Stimulated activated CD4-positive, alpha-beta T cell treated with anti-CD3 and anti-CD28 coated beads, Interleukin-2, amount 100 ng/mL, for 48 hours (primary cell): ENCODE measurements around the gene RABEP1.

ENCODE experiments used
- DNase-seq, 2 donors: peaks; one replicate each; pipeline ENCODE4 v3.0.0-alpha.2; 2020

The RABEP1 gene

DNA sequence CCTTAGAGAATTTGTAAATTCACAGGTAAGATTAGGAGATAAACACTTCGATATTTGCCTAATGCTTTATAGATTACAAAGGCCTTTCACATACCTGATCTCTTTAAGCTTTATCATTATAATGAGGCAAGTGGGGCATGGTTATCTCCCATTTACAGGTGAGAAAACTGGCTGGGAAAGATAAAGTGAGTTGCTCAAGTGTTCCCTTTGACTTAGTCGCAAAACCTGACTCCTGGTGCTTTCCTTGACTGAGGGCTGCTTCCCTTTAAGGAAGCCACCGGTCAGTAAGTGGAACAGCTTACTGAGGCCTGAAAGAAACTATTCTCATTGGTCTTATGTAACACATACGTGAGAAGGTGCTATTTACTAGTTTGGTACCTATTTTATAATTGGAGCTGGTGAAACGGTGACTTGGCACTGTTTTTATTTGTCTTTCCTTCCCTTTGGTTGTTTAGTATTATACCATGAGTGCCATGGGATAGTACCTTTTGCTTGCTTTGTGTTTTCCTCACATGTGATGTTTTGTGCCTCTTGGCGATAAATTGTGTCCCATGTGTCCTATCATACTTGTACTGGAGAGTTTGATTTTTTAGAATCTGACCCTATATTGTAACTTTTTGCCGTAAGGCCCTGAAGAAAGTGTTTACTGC, 80.2 kb downstream of the RABEP1 start:
- no peak for DNase-seq

DNA sequence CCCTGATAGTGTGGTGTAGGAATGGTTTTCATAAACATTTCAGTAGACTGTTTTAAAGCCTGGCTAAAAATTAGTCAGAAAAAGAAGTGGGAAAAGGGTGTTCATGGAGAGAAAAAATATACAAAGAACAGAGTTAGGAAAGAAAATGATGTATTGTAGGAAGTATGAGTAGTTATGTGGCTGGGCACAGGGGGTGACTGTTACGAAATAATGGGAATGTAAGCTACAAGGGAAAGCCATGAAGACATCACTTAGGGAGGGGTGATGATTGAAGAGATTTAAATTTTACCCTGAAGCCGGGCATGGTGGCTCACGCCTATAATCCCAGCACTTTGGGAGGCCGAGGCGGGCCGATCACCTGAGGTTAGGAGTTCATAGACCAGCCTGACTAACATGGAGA, 82.1 kb downstream of the RABEP1 start:
- DNase-seq, result no peak

DNA sequence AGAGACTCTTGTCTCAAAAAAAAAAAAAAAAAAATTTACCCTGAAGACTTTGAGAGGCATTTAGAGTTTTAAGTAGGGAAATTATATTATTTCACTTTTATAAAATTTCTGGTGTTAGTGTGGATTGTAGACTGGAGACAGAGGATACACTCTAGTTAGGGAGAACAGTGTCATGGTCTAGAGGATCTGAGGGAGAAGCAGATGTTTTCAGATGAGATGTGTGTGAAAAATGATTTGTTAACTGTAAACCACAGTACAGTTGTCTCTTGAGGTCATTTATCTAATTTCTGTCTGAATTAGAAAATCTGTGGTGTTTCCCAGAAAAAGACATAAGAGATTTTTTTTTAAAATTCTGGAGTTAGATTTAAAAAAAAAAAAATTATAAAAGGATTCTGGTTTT, 82.6 kb downstream of the RABEP1 start:
- no peak for DNase-seq

DNA sequence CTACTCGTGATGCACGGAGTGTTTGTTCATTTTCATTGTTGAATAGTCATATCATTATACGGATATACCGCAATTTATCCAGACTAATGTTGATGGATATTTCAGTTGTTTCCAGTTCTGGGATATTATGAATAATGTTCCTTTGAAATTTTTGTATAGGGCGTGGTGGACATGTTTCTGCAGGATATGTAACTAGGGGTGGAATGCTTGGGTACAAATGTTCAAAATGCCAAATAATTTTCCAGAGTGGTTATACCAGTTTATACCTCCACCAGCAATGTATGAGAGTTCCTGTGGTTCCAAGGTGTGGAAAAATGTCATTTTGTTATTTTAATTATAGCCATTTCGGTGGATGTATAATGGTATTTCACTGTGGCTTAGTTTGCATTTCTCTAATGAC, 83.7 kb downstream of the RABEP1 start:
- no peak for DNase-seq

DNA sequence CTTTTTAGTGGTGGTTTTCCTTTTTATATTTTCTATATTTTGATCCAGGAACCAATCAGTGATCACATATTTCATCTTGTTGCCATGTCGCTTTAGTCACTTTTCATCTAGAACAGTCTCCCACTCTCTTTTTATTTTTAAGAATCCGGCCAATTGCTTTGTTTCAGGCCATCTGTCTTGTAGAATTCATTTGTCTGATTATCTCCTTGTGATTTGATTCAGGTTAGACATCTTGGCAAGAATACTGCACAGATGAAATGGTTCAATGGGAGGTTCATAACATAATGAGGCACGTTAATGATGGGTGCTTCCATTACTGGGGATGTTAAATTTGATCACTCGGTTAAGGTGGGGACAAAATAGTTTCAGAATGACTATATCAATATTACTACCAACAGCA, 88.3 kb downstream of the RABEP1 start:
- no peak for DNase-seq

DNA sequence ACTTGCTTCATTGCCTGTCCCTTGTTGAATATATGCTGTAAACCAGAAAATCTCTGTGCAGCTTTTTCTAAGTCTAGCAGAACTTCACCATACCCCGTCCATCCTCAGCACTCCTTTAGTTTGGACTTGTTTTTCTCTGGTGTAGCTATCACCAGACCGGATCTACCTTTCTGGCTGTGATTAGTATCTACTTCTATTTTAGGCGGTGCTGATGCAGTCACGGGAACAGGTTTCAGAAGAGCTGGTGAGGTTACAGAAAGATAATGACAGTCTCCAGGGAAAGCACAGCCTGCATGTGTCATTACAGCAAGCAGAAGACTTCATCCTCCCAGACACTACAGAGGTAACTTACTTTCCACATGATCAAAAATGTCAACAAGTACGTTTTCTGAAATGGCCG, 91.0 kb downstream of the RABEP1 start:
- DNase-seq, result no peak

DNA sequence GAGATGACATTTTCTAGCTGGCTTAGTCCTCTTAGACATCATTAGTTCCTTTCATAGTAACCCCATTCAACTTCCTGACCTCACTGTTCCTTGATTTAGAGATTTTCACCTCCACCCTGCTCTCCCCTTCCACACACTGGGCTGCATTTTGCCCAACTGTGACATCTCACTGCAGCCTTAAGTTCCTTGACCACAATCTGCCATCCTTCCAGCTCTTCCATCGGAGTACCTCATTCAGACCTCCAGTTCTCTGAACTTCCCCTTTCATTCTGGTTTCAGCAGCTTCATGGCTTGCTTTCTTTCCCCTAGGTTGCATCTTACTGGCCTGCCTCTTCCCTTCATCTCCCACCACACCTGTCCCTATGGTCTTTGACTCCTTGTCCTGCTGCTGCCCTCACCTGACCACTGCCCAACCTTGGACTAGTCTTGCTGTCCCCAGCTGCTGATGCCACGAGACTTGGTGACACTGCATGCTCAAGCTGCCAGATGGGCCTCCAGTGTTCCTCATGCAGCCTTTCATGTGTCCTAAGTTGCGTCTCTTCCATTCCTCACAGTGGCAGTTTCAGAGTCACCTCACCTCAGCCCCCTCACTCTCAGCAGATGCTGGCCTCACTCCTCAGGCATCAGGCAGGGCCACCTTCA, 96.6 kb downstream of the RABEP1 start:
- DNase-seq, result no peak

DNA sequence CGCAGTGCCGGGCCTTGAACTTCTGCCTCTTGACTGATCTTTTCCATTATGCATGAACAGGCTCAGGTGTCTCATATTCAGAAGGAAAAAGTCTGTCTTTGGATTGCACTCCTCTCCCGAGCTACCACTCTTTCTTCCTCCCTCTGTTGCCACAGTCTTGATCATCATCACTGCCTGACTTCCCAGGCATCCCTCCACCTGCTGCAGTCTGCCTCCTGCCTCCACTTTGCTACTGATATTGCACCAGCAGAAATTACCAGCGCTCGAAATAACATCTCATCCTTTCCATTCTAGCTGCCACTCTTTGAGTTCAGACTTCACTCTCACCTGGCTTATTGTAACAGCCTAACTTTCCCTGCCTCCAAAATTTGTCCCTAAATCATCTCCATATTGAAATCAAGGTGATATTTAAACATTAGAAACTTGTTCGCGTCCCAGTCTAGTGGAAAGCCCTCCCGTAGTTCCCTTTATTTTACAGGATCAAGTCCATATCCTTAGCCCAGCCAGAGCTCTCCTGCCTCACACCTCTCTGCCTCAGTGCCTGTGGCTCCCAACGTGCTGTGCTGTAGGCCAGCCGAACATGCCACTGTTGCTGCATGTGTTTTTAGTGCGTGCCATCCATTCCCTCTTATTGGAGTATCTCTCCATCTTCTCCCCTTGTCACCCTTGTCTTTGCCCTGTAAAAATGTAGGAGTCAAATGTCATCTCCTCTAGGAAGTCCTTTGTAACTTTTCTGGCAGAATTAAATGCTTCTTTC, 97.4 kb downstream of the RABEP1 start:
- DNase-seq, result no peak

DNA sequence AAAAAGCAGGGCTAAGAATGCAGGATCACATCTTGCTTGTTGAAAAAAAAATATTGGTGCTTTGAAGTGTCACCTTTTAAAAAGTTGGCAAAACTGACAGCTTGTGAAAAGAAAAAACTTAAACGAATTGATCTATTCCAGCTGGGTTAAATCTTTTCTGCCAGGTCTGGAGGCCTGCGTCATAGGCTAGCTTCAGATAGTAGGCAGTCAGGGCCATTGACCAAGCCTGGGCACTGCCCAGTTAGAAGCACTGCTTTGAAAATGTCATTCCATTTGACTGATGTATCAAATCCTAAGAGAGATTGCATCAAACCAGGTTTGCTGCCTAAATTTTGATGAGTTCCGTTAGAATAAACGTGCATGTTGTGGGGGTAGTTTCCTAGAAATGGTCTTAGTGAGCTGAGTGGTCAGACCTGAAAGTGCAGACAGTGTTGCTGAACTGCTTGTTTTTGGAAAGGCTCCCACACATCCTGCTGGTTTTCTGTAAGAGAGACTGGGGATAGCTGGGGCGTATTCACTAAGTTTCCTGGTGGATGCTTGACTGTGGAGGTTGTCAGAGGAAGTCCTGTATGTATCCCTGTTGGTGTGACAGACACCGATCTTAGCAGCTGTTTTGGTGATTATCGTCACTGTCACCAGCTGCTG, 98.5 kb downstream of the RABEP1 start:
- no peak for DNase-seq

DNA sequence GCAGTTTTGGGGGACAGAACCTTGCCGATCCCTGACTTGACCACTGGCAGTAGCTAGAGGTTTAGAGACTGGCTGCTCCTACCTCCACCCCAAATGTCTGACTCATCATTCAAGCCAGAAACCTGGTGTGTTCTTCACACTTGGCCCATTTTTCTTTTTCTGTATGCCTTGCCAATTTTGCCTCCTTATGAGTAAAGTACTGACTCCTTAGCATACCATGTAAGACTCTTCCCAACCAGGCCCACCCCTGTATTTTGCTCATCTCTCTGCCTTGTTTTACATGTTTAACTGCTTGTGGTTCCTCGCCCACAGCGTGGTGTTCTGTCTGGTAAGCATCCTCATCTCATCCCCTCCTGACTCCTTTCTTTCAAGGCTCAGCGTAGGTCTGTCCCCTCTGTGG, 99.5 kb downstream of the RABEP1 start:
- no peak for DNase-seq

DNA sequence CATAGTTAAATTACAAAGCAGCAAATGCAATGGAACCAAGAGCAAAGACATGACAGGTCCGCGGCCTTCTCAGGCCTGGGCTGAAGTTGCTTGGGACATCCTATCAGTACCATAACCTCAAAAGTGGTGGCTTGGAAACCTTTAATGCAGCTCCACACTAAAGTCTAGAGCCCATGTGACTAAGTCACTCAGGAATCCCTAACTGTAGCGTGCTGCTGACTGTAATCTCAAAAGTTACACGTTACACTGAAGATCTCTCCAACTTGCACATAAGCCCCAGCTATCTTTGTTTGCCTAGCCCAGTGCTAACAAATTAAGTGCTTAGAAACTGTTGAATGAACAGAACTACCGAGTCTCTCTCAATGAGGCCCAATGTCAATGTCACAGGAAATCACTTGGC, 109.6 kb downstream of the RABEP1 start:
- no peak for DNase-seq

DNA sequence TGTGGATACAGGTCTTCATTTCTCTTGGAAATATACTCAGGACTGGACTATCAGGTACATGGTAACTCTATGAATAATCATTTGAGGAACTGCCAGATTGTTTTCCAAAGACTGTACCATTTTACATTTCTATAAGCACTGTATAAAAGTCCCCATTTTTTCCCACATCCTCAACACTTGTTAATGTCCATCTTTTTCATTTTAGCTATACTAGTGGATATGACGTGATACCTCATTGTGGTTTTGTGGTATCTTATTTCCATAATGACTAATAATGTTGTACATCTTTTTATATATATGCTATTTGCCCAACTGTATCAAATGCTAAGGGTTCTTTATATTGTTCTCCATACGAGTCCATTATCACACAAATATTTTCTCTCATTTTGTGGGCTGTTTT, 114.5 kb downstream of the RABEP1 start:
- DNase-seq, result no peak

DNA sequence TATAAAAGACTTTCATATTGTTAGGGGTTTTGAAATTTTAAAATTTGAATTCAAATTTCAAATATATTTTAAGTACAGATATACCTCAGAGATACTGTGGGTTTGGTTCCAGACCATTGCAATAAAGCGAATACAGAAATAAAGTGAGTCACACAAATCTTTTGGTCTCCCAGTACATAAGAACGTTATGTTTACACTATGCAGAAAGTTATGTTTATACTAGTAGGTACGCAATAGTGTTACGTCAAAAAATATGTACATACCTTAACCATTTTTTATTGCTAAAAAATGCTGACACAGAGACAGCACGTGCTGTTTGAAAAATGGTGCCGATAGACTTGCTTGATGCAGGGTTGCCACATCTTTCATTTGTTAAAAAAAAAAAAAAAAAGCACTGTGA, 117.7 kb downstream of the RABEP1 start:
- no peak for DNase-seq

DNA sequence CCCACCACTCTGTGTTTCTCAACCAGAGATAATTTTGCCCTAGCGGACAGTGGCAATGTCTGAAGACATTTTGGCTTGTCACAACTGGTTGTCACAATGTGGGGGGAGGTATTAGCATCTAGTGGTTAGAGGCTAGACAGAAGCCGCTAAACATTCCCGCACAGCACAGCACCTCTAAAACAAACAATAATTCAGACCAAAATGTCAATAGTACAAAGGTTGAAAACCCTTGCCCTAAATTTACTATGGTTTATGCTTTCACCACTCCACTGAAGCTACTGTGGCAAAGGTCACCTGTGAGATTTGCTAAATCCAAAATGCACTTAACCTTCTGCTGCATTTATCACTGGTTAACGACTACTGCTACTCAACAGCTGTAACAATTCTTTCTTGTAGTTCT, 123.3 kb downstream of the RABEP1 start:
- no peak for DNase-seq

DNA sequence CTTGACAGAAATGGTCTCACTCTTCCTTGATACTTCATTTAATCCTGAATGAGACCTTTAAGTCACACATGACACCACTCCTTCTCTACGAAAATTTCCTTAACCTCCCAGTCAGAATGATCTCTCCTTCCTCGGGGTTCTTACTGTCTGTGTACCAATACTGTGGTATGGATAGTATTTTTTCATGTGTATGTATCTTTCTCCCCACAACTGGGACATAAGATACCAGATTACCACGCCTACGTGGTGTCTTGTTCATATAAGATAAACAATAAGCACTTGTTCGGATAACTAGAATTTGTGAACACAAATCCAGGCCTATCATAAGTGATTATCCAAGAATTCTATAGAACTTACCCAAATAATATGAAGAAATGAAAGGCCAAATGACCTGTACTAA, 126.1 kb downstream of the RABEP1 start:
- DNase-seq, result no peak

DNA sequence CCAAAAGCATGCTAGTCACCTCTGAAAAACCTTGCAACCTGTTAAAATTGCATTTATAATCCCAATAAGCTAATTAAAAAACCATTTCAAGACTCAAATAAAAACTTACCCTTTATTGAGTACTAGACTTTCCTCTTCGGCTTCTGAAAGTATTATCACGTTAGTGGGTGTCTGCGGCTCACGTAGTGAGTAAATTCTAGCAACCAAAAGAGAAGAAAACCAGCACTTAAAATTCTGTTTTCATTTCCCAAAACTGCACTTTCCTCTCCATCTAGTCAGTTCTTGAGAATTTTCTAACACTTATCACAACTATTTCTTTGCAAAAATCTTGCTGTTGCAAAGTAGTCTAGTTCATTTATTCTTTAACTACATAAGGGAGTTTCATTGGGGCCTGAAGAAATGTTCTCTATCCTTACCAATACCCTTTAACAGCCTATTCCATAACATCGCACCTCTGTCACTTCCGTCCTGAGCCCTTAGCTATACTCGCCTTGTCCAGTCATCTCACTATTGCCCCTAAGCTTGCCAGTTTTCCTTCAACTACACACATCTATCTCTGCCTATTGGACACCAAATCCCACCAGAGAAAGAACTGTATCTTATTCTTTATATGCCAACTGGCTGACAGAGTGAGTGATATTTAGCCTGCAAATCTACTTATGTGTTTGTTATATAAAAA, 128.6 kb downstream of the RABEP1 start:
- DNase-seq, result no peak

DNA sequence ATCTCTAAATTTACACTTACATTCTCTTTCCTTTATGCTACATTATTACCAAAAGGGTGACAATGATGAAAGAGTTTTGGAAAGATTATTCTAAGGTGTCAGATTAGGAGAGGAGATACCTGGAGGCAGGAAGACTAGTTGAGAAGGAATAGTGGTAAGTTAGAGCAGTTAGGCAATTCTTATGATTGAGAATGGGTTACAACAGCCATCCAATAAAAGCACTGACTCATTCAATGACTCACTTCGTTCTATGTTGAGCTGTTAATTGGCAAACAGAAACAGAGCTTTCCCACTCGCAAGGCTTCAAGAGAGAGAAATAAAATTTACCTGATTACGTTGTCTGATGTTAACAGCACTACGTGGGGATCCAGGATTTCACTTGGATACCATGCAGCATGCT, 131.6 kb downstream of the RABEP1 start:
- no peak for DNase-seq

DNA sequence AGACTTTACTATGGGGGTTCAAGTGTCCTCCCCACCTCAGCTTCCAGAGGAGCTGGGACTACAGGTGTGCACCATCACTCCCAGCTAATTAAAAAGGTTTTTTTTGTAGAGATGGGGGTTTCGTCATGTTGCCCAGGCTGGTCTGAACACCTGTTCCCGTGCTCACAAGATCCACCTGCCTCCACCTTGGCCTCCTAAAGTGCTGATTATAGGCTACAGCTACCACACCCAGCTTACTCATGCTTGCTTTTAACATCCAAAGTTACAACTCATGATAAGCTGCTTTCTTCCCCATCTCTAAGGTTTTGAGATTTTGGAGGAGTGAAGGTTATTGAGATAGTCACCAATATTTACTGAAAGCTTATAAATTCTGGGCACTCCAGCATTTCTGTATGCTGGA, 134.8 kb downstream of the RABEP1 start:
- DNase-seq, result no peak

DNA sequence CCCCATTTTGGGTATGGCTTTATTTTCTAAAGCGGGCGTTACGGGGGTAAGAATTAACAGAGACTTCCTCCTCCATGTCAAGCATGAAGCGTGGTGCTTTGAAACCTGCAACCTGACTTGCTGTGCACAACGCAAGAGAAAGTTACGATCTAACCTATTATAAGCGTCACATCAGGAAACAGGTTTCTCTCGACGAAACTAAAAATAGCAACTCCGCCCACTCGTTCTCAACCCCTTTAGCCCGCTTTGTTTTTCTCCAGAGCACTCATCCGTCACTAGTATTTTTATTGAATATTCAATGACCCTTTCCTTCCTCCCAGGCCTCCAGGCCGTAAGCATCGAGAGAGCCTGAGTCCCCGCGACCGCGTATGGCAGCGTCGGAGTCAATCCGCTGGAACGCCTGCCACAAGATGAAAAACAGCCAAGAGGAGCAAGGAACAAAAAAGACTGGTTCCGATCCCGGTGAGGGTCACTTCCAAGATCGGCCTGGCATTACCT, 136.8 kb downstream of the RABEP1 start:
- peak; percentile 42 to 47 for DNase-seq

DNA sequence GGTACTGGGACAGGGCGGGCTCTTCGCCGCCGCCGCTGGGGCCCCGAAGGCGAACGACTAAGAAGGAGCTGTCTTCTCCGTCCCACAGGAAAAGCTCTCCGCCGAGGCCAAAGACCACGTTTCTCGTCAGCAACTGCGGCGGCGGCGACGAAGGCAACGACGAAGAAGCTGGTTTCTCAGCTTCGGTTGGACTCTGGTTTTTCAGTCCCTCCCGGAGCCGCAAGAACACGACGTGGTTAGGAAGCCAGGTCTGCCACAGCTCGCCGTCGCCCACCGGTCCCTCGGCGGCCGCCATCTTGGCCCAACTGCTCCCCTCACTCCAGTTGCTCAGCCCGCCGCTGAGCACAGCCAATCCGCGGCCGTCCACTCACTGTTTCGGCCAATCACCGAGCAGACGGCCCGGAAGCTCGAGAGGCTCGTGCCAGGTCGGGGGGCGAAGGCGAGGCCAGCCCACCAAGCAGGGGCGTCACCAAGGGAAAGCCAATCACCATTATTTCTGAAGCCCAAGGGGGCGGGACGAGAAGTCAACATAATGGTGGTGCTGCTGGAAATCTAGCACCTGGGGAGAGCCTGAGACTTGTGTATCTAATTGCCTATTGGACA, 137.4 kb downstream of the RABEP1 start, which contains the start of gene NUP88:
TSS of gene NUP88 (minus strand) at position 307 of the 603 bp plus-strand sequence. CDS start at position 295, 12 bp downstream.
- peak; percentile 89 to 91 for DNase-seq

DNA sequence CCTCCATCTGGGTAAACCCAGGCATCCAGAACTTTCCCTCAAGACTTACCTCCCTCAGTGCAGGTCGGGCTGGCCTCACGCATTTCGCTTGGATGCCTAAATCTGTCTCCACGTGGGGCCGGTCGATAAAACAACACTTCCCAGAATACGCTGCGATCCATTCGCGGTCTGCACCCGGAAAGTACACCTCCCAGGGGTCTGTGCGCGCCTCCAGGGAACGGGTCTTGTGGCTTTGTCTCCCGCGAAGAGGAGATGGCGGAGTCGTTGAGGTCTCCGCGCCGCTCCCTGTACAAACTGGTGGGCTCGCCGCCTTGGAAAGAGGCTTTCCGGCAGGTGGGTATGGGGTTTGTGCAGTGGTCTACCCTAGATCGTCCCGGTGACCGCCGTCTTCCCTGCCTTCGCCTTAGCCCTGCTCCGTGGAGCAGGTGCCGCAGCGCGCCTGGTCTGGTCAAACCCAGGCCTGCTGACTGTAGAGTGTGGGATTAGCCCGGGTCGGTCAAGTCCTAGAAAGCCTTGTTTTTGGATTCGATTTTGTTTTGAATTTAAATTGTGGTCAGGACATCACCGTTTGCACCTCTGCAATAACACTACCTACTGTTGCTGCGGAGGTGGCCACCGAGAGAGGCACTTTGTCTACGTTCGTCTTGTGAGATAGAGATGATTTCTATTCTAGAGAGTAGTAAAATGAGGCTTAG, 138.0 kb downstream of the RABEP1 start, which contains the start of gene RPAIN:
TSS of gene RPAIN (plus strand) at position 224 of the 695 bp plus-strand sequence. CDS start at position 253, 29 bp downstream.
- peak; percentile 72 to 76 for DNase-seq

DNA sequence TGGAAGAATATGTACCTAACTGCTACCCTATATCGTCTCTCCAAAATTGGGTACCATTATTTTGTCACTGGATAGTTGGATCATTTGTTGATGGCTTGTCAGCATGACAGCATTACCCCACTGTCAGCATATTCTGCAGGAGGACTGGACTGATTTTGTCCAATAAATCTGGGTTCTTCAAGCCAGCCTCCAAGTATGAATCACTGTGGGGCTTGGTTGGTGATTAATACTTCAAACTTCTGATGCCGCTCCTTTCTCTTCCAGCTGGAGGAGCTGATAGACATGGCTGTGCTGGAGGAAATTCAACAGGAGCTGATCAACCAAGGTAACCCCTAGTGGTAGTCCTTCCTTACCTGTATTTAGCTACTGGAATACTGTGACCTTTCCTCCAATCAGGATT, 140.4 kb downstream of the RABEP1 start:
- no peak for DNase-seq
